Thymus (tissue), 11 donors: ENCODE measurements around the gene ZFHX3. TPM values are rescaled to one million over a fixed set of nuclear protein-coding genes. Genes with fewer than 3 reads are reported as not detected.

Source experiments
- DNase-seq, 9 donors: peaks; one replicate each; pipeline ENCODE4 v3.0.0-alpha.2; 2013; ENCODE audit warnings: low spot score in 9 of 9, low read depth in 6 of 9, missing footprints in 1 of 9
- H3K27ac ChIP-seq, 2 donors: one replicate each; pipeline ENCODE4 v1.5.1; 2013; ENCODE audit warnings: control low read depth in 1 of 2, low read depth in 1 of 2, low read length in 1 of 2, mild to moderate bottlenecking in 1 of 2, moderate library complexity in 1 of 2
- H3K27me3 ChIP-seq, 2 donors: one replicate each; pipeline ENCODE4 v1.5.1; 2013; ENCODE audit warnings: low read length in 1 of 2; ENCODE audit not compliant: control insufficient read depth in 2 of 2, insufficient read depth in 1 of 2
- H3K36me3 ChIP-seq, 2 donors: one replicate each; pipeline ENCODE4 v1.5.1; 2013; ENCODE audit warnings: low read length in 1 of 2, mild to moderate bottlenecking in 1 of 2, moderate library complexity in 1 of 2; ENCODE audit not compliant: control insufficient read depth in 2 of 2, insufficient read depth in 2 of 2
- H3K4me1 ChIP-seq, 2 donors: one replicate each; pipeline ENCODE4 v1.5.1; 2013; ENCODE audit warnings: low read length in 2 of 2; ENCODE audit not compliant: control insufficient read depth in 2 of 2, insufficient read depth in 2 of 2
- H3K4me3 ChIP-seq, 2 donors: one replicate each; pipeline ENCODE4 v1.5.1; 2013; ENCODE audit warnings: low read length in 2 of 2, control low read depth in 1 of 2, mild to moderate bottlenecking in 1 of 2
- H3K9me3 ChIP-seq, 2 donors: one replicate each; pipeline ENCODE4 v1.5.1; 2013; ENCODE audit warnings: low read length in 1 of 2, mild to moderate bottlenecking in 1 of 2; ENCODE audit not compliant: control insufficient read depth in 2 of 2, insufficient read depth in 1 of 2
- WGBS: extraction: QIAGEN DNeasy Blood & Tissue Kit; methylation state at CpG from one replicate; pipeline ENCODE4 v1.1.7; 2013; 5-methylcytosine and 5-hydroxymethylcytosine counted together
- polyA plus RNA-seq: library from polyadenylated mRNA; stranded (reverse); fragments of 200-250 nt; gene quantifications from one replicate; pipeline ENCODE4 v1.2.3, GENCODE V29; 2013
- total RNA-seq: library from RNA; stranded (reverse); fragments of 120-200 nt; gene quantifications from one replicate; pipeline ENCODE4 v1.2.4, GENCODE V29; 2013
- donor health status: healthy.

Gene ZFHX3
- total and polyA plus RNA-seq, 2 donors, result 0.90 to 1.9 TPM

DNA sequence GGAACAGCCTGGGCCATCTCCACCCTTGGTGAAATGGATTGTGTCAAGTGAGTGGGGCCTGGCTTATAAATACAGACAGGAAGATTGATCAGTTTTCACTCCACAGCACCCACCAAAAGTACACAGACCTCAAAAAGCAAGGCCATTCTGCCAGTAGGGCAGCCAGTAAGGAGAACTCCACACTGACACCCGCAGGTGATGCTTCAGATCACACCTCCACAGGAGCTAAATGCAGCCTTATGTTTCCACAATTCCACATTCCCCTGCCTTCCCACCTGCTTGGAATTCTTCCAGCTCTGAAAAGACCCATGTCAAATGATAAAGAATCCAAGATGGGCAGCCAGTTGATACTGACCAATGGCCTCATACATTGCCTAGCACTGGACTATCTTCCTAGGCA lies 191.1 kb downstream of the ZFHX3 start:
- peak in 4 of 9 donors; percentile 13 to 41 (median 27) for DNase-seq
- WGBS, result 91% methylated on average over 1 of the region's 1 CpG
- Histone ChIP-seq H3K4me1 (no peaks in the 10 kb centered on the region), H3K27me3 (no peaks in the 10 kb centered on the region), H3K27ac (no peak overlapping the region), H3K36me3 (no peaks in the 10 kb centered on the region), H3K4me3 (no peak overlapping the region), H3K9me3 (no peaks in the 10 kb centered on the region)

DNA sequence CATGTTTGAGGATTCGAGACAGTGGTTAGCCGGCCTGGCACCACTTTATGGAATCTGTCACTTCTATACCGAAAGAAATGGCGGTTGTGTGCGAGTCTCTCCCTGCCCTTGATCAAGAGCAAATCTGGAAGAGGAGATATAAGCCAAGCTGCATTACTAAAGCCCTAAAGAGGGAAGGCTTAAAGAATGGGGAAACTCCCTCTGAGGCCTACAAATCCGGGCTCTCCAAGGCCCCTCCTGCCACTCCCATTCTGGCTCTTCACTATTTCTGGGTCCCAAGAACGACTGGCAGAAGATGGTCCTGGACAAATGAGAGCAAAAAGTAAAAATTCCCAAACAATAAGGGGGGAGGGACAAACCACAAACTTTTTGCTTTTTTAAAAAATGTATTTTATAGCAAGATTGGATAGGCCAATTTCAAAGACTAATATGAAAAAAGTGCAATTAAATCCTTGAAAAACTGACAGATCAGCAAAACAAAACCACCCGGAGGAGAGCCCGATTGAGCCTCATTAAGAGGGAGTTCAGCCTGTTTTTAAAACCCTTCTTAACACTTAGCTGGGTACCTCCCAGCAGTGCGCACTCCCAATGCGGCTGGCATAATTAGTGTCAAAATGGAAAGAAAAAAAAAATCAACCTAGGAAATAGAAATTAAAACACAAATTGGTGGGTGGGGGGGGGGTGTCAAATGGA lies 193.5 kb downstream of the ZFHX3 start:
- H3K4me1 ChIP-seq, result no peaks in the 10 kb centered on the region
- no peak for DNase-seq

DNA sequence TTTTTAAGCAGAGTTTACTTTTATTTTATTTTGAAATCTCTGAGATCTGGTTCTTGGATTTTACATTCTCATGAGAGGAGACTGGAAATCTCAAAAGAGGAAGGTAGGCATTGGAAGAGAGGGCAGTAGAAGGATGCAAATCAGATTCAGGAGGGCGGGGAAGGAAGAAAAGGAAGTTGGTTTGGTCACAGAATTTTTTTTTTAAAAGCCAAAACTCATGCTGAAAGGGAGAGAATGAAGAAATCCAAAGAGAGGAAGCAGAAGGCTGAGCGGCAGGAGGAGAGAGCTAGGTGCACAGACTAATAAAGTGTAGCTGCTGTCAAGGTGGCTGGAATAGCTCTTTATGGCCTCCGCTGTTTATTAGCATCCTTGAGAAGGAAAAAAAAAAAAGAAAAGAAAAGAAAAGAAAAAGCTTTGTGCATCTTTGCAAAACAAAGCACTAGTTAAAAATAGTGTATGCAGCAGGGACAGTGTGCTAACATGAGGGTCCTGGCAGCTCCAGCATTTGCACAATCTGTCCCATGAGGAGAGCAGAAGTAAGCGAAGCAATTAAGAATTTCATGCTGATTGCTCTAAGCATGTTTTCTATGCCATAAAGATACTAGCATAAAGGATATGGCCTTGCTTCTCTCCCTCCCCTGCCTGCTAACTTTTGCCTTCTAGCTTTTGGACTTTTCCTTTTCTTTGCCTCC lies 194.2 kb downstream of the ZFHX3 start:
- Histone ChIP-seq H3K36me3 (no peaks in the 10 kb centered on the region), H3K27ac (no peak overlapping the region), H3K9me3 (no peaks in the 10 kb centered on the region), H3K27me3 (no peaks in the 10 kb centered on the region), H3K4me3 (no peak overlapping the region), H3K4me1 (no peaks in the 10 kb centered on the region)
- WGBS, result 40% methylated on average over 4 of the region's 4 CpGs
- no peak for DNase-seq

More for the DNA sequence above, 193.5 kb downstream of the ZFHX3 start:
- 95% methylated on average over 11 of the region's 11 CpGs for WGBS
- no peak overlapping the region for H3K4me3 ChIP-seq
- no peaks in the 10 kb centered on the region for H3K9me3 ChIP-seq
- H3K27me3 ChIP-seq, result no peaks in the 10 kb centered on the region
- no peak overlapping the region for H3K27ac ChIP-seq
- H3K36me3 ChIP-seq, result no peaks in the 10 kb centered on the region

DNA sequence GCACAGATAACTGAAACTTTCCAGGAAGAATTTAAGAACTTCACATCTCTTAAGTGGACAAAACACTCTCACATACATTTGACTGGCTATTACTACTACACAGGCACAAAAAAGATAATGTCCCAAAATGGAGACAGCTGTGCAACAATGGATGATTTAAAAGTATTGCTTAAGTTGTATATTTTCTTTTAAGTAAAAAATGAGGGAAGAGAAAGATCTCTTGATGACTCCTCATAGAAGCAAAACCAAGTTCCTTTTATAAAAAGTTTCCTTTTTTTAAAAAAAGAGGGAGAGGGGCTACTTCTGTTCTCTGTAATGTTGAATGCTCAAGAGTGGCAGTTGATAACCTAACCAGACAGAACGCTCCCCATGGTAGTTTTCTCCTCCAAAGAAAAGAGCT lies 195.5 kb downstream of the ZFHX3 start:
- no peaks in the 10 kb centered on the region for H3K36me3 ChIP-seq
- no peaks in the 10 kb centered on the region for H3K9me3 ChIP-seq
- DNase-seq, result no peak
- no peaks in the 10 kb centered on the region for H3K27me3 ChIP-seq
- WGBS, result 98% methylated on average over 1 of the region's 1 CpG
- H3K27ac ChIP-seq, result no peak overlapping the region
- H3K4me1 ChIP-seq, result no peaks in the 10 kb centered on the region
- H3K4me3 ChIP-seq, result no peak overlapping the region

DNA sequence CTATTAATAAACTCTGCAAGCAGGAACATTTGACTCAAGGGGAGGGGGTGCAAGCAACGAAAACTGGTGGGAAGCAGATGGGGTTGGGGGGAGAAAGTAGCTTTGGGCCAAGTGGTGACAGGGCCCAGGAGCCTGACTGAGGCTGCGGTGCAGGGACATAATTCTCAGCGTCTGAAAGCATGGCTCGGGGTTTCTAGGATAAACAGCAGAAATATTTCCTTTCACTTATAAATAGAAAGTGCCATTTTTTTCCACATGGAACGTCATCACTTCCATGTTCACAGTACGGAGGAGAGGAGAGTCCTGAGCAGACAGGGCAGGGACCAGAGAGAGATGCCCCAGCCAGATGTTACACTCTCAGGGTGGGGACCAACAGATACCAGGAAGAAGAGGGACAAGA lies 197.1 kb downstream of the ZFHX3 start:
- DNase-seq, result no peak
- WGBS, result 96% methylated on average over 6 of the region's 6 CpGs
- Histone ChIP-seq H3K27me3 (no peaks in the 10 kb centered on the region), H3K9me3 (no peaks in the 10 kb centered on the region), H3K4me3 (no peak overlapping the region), H3K36me3 (no peaks in the 10 kb centered on the region), H3K27ac (no peak overlapping the region), H3K4me1 (no peaks in the 10 kb centered on the region)

DNA sequence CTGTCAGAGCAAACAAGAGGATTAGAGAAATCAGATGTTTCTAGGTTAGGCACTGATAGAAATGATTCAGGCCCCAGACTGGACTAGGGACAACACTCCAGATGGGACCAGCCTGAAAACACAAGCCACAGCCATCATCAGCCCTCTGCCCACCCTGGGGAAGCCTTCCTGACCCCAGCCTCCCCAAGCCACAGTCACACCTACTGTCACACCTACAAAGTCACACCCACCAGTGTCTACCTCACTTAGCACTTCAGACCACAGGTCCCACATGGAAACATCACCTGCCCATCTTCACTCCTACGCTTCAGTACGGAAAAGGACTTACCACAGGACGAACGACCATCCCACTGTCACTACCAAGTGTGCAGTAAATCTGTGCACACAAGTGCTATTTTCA lies 197.9 kb downstream of the ZFHX3 start:
- WGBS, result 94% methylated on average over 4 of the region's 4 CpGs
- Histone ChIP-seq H3K36me3 (no peaks in the 10 kb centered on the region), H3K4me1 (peaks cover 0 to 1% of the 10 kb centered on the region in 2 donors), H3K27ac (no peak overlapping the region), H3K9me3 (no peaks in the 10 kb centered on the region), H3K4me3 (no peak overlapping the region), H3K27me3 (no peaks in the 10 kb centered on the region)
- DNase-seq, result no peak

DNA sequence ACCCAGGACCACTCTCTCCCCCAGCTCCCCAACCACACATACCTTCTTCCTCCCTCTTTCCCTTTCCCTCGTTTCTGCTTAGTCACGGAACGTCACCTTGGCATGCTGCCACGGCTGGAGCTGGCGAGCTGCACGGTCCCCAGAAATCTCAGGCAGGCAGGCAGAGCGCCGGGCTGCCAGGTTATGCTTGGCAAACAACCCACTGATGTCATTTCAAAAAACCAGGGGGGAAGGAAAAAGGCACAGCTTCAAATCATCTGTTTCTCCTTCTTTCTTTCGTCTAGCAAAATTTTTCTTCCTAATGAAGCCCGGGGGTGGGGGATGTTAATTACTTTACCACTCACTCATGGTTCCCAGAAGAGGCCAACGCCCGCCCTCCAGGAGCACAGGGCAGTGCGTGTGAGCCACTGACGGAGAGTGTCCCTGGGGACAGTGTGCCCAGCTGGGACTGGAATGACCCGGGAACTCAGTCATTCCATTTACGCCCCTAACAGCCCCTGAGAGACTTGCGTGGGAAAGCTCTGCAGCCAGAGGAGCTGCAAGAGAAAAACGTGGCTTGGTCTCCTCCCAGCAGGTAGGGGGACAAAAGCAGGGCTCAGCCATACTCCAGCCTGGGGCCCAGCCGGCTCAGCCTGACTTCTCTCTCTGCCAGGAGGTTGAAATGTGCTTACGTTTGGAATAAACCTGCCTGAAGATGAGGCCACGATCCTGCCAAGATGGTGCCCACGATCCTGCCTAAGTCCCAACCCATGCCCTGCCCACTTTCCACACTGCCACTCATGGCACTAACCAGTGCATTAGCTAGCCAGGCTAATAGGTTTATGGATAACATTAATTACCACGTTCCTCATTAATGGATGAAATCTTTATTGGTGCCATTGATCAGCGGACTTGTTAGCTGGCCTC lies 198.9 kb downstream of the ZFHX3 start:
- 55% methylated on average over 24 of the region's 24 CpGs for WGBS
- no peaks in the 10 kb centered on the region for H3K9me3 ChIP-seq
- H3K27ac ChIP-seq, result no peak overlapping the region
- no peaks in the 10 kb centered on the region for H3K36me3 ChIP-seq
- peaks cover 0 to 12% of the 10 kb centered on the region in 2 donors for H3K4me1 ChIP-seq
- no peak for DNase-seq
- no peaks in the 10 kb centered on the region for H3K27me3 ChIP-seq
- H3K4me3 ChIP-seq, result no peak overlapping the region

DNA sequence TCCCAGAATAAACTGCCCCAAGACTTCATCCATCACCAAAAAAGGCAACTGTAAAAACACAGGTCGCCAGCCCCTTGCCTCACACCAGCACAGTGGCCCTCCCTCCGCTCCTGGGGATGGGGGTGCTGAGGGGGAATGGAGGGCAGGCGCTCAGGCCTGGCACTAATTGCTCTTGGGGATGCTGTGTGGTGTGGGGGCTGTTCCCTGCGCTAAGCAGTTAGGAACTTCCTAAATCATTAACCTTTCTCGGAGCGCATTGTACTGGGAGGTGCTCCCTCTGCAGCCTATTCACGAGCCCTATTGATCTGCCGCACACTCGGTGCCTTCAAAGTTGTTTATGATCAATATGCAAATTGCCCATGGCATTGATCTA lies 199.9 kb downstream of the ZFHX3 start:
- no peaks in the 10 kb centered on the region for H3K27me3 ChIP-seq
- no peak for DNase-seq
- peaks cover 0 to 13% of the 10 kb centered on the region in 2 donors for H3K4me1 ChIP-seq
- no peaks in the 10 kb centered on the region for H3K9me3 ChIP-seq
- no peak overlapping the region for H3K4me3 ChIP-seq
- no peaks in the 10 kb centered on the region for H3K36me3 ChIP-seq
- no peak overlapping the region for H3K27ac ChIP-seq
- 95% methylated on average over 9 of the region's 9 CpGs for WGBS
